ENCODE measurements around the gene PPIE.

Gene PPIE

DNA sequence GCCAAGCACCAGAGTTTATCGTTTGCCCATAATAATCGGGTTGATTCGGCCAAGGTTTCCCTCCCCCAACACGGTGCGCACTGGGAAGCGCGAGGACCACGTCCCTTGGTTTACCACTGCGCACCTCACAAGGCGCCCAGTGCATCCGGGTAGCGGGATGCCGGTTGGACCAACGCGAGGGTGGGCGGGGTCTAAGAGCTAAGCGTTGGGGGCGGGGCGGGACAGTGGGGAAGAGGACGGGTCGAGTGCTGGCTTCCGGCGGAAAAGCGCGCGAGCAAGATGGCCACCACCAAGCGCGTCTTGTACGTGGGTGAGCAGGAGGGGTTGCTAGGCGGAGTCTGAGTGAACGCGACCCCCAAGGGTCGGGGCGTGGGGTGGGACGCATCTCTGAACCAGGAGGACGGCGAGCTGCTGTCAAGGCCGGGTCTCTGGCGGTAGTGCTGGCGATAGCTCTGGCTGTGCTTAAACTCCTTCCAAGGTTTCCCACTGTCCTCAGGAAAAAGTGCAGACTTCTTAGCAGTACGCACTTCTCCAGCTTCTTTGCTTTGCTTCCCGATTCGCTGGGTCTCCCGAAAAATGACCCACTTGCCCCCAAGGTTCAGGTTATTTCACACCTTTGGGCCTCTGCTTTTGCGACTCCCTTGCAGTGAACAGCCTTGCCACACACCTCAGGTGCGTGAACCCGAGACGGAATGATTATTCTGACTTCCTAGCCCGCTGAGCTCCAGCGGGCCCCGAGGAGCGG, at the start of gene PPIE:
Gene PPIE (plus strand): TSS at position 261 of the 745 bp plus-strand sequence. CDS start 19 bp downstream, at position 280.
- Histone ChIP-seq H3K27ac (peak within 1 kb of the TSS; percentile 70 to 88), H3K4me3 (peak within 1 kb of the TSS; percentile 98)
- peak; percentile 87 for DNase-seq (ENCODE audit: low spot score)
- TF ChIP-seq, protein P1, sequence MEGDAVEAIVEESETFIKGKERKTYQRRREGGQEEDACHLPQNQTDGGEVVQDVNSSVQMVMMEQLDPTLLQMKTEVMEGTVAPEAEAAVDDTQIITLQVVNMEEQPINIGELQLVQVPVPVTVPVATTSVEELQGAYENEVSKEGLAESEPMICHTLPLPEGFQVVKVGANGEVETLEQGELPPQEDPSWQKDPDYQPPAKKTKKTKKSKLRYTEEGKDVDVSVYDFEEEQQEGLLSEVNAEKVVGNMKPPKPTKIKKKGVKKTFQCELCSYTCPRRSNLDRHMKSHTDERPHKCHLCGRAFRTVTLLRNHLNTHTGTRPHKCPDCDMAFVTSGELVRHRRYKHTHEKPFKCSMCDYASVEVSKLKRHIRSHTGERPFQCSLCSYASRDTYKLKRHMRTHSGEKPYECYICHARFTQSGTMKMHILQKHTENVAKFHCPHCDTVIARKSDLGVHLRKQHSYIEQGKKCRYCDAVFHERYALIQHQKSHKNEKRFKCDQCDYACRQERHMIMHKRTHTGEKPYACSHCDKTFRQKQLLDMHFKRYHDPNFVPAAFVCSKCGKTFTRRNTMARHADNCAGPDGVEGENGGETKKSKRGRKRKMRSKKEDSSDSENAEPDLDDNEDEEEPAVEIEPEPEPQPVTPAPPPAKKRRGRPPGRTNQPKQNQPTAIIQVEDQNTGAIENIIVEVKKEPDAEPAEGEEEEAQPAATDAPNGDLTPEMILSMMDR (IDR thresholded peaks at IDR 0.05) = no peak

DNA sequence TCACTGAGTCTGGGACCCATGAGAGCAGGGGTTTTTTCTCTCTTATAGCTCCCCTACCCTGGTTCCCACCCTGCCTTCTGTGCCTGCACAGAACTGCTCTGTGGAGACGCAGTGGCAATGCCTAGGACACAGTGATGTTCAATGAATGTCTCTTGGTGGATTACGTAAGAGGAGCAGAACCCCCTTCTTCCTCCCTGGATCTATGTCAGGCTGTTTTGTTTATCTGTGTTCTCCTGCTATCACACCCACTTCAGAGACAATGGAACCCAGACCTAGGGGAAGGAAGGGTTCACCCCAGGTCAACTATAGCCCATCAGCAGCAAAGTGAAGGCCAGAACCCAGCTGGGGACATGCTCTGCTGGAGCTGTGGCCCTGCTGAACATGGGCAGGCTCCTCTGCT, 49.5 kb upstream of the PPIE start:
- DNase-seq (ENCODE audit: low spot score) = no peak
- TF ChIP-seq, protein P1 (IDR thresholded peaks at IDR 0.05) = no peak
- H3K27ac ChIP-seq = no peak overlapping the region
- no peak overlapping the region for H3K4me3 ChIP-seq

DNA sequence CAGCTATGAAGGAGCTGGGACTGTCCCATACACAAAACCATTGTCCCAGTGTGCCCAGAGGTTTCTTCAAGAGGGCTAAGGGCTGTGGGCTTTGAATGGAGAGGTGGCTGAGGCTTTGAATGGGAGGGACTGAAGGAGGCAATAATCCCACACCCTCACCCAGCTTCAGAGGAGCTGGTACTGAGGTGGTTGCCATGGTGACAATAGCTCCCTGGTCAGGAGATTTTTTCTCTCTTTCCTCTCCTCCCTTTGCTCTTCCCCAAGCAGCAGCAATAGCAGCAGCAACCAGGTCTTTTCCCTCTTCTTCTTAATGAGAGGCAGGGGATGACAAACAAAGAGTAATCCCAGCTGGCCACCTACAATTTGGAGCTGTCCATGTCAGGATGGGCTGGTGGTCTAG, 49.0 kb upstream of the PPIE start:
- TF ChIP-seq, protein P1 (IDR thresholded peaks at IDR 0.05) = no peak

DNA sequence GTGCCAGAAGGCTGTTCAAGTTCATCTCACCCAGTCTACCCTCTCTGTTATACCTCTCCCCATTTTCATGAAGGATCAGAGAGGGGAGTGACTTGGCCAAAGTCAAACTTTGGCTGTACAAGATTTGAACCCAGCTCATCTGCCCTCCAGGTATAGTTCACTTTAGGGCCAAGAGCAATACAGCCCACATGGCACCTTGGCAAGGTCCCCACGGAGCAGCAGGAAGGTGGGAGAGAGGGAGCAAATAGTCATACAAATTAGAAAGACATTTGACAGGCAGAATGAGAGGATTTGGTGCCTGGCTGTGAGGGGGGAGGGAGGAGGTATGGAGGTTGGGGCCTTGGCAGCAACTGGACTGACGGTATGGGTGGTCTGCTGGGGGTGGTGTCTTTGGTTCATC, 48.5 kb upstream of the PPIE start:
- DNase-seq (ENCODE audit: low spot score) = no peak
- no peak overlapping the region for H3K27ac ChIP-seq
- H3K4me3 ChIP-seq = no peak overlapping the region
- TF ChIP-seq, protein P1 (IDR thresholded peaks at IDR 0.05) = no peak

More for the DNA sequence above, 49.0 kb upstream of the PPIE start:
- DNase-seq (ENCODE audit: low spot score) = no peak
- H3K4me3 ChIP-seq = no peak overlapping the region
- H3K27ac ChIP-seq = no peak overlapping the region

DNA sequence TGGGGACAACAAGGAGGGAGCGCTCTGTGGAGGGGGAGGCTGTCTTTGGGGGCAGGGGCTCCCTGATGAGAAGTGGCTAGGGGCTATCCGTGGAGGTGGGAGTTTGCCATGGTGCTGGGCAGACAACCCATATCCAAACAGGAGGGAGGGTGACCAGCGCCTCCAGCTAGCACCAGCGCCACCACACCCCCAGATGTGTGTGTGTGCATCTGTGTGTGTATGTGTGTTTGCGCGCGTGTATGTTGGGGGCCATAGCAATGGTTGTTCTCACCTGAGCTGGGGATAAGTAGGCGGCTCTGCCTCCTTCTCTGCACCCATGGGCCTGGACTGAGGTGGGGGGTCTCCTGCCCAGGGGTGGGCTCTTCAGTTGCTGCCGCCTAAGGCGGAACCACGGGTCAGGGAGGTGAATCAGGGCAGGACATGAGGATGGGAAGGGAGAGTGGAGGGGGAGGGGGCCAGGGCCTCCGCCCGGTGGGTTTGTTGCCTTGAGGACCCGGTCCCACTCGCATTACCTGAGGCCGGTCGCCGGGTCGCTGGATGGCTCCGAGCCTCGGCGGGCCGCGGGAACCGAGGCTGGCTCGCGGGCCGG, 47.8 kb upstream of the PPIE start:
- Histone ChIP-seq H3K4me3 (peak overlapping the region; percentile 67), H3K27ac (no peak overlapping the region)

DNA sequence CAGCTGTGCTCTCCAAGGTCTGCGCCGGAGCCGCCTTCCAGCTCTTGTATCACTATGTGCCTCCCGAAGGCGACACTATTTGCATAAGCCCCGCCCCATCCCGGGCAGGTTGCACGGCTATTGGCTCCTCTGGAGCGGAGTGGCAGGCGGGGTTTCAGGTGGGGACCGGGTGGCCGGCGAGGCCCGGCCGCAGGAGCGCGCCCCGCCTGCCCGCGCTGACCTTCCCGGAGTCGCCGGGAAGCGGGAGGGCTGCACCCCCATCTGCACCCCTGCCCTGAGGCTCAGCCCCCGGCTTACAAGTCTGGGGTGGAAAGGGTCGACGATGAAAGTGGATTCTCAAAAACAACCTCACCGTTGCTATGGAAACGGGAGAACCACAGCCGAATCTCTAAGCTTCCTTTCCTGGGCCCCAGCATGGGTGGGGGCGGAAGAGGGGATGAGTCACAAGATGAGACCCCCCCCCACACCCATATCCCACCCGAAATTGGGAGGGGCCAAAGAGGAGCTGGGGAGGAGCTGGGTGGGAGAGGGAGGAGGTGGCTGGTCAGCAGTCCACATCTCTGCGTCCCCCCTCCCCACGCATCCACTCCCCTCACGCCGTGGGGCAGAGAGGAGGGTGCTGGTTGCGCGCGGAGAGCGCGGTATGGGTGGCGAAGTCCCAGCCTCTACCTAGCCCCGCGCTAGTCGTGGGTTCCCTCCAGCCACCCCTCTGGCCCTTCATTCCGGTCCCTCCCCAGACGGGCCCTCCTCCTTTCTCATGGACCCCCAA, 47.1 kb upstream of the PPIE start, which contains the start of gene HPCAL4:
Gene HPCAL4 (minus strand): TSS at position 51 of the 769 bp plus-strand sequence. CDS start 6,830 bp downstream, outside the sequence.
- peak within 1 kb of the TSS; percentile 67 for H3K4me3 ChIP-seq
- DNase-seq (ENCODE audit: low spot score) = peak; percentile 89
- TF ChIP-seq, protein P1 (IDR thresholded peaks at IDR 0.05) = no peak
- no peak within 1 kb of the TSS for H3K27ac ChIP-seq

More for the DNA sequence above, 47.8 kb upstream of the PPIE start:
- TF ChIP-seq, protein P1 (IDR thresholded peaks at IDR 0.05) = no peak
- no peak for DNase-seq (ENCODE audit: low spot score)
